ENCODE measurements around the gene TBC1D32.
"Not testable (repeated sequence)": the region's sequence is repeated elsewhere in the genome, so short reads cannot be mapped to it uniquely, and the experiment has no call there.

TBC1D32 gene

GRCh38 chr6:121213341-121213740, 120.9 kb downstream of the TBC1D32 start:
- no CpG with 5 or more reads among the region's 2 CpGs for WGBS (ENCODE audit: extremely low coverage, insufficient coverage, low lambda C conversion rate)
- H3K4me3 ChIP-seq (ENCODE audit: low read length); H3K4ac ChIP-seq (ENCODE audit: low read depth, low read length); H3K56ac ChIP-seq (ENCODE audit: low read length); H3K36me3 ChIP-seq (ENCODE audit: control insufficient read depth, insufficient read depth, low read length); H3K27ac ChIP-seq (ENCODE audit: low read depth, low read length); H3K23ac ChIP-seq (ENCODE audit: low read length); H4K5ac ChIP-seq (ENCODE audit: low read length); H4K8ac ChIP-seq (ENCODE audit: low read depth, low read length); H2BK120ac ChIP-seq (ENCODE audit: low read depth, low read length); H3K79me1 ChIP-seq (ENCODE audit: low read length); H3K27me3 ChIP-seq (ENCODE audit: insufficient read depth, low read length, poor library complexity); H3K9ac ChIP-seq (ENCODE audit: low read length); H2BK5ac ChIP-seq (ENCODE audit: low read length); DNase-seq; H3K79me2 ChIP-seq (ENCODE audit: control insufficient read depth, insufficient read depth, low read length); H2AK5ac ChIP-seq (ENCODE audit: low read length); H3K18ac ChIP-seq (ENCODE audit: low read length); H3K4me2 ChIP-seq (ENCODE audit: low read length); H2BK15ac ChIP-seq (replicated peaks; ENCODE audit: low read depth); H3K4me1 ChIP-seq (ENCODE audit: control insufficient read depth, low read depth, low read length): not testable (repeated sequence)

GRCh38 chr6:121210943-121211342, 123.3 kb downstream of the TBC1D32 start:
- Histone ChIP-seq H3K4me1 (ENCODE audit: control insufficient read depth, low read depth, low read length) (no peaks in the 10 kb centered on the region), H2BK120ac (ENCODE audit: low read depth, low read length) (no peak overlapping the region), H3K4me3 (ENCODE audit: low read length) (no peak overlapping the region), H3K79me1 (ENCODE audit: low read length) (no peaks in the 10 kb centered on the region), H2AK5ac (ENCODE audit: low read length) (no peak overlapping the region), H3K27me3 (ENCODE audit: insufficient read depth, low read length, poor library complexity) (no peaks in the 10 kb centered on the region), H3K23ac (ENCODE audit: low read length) (no peak overlapping the region), H3K27ac (ENCODE audit: low read depth, low read length) (no peak overlapping the region), H3K36me3 (ENCODE audit: control insufficient read depth, insufficient read depth, low read length) (no peaks in the 10 kb centered on the region), H3K9ac (ENCODE audit: low read length) (no peak overlapping the region), H4K8ac (ENCODE audit: low read depth, low read length) (no peak overlapping the region), H2BK15ac (replicated peaks; ENCODE audit: low read depth) (no peak overlapping the region), H2BK5ac (ENCODE audit: low read length) (no peak overlapping the region), H3K4me2 (ENCODE audit: low read length) (no peak overlapping the region), H3K4ac (ENCODE audit: low read depth, low read length) (no peak overlapping the region), H4K5ac (ENCODE audit: low read length) (no peak overlapping the region), H3K18ac (ENCODE audit: low read length) (no peak overlapping the region), H3K56ac (ENCODE audit: low read length) (no peak overlapping the region), H3K79me2 (ENCODE audit: control insufficient read depth, insufficient read depth, low read length) (no peaks in the 10 kb centered on the region)
- DNase-seq, result no peak
- WGBS (ENCODE audit: extremely low coverage, insufficient coverage, low lambda C conversion rate), result no CpG with 5 or more reads among the region's 5 CpGs

GRCh38 chr6:121205569-121205968, 128.7 kb downstream of the TBC1D32 start:
- Histone ChIP-seq H2BK15ac (replicated peaks; ENCODE audit: low read depth) (no peak overlapping the region), H3K23ac (ENCODE audit: low read length) (no peak overlapping the region), H4K5ac (ENCODE audit: low read length) (no peak overlapping the region), H2AK5ac (ENCODE audit: low read length) (no peak overlapping the region), H3K4ac (ENCODE audit: low read depth, low read length) (no peak overlapping the region), H3K9ac (ENCODE audit: low read length) (no peak overlapping the region), H3K18ac (ENCODE audit: low read length) (no peak overlapping the region), H4K8ac (ENCODE audit: low read depth, low read length) (no peak overlapping the region), H3K4me2 (ENCODE audit: low read length) (no peak overlapping the region), H2BK5ac (ENCODE audit: low read length) (no peak overlapping the region), H3K4me1 (ENCODE audit: control insufficient read depth, low read depth, low read length) (no peaks in the 10 kb centered on the region), H3K36me3 (ENCODE audit: control insufficient read depth, insufficient read depth, low read length) (no peaks in the 10 kb centered on the region), H3K79me2 (ENCODE audit: control insufficient read depth, insufficient read depth, low read length) (no peaks in the 10 kb centered on the region), H3K4me3 (ENCODE audit: low read length) (no peak overlapping the region), H3K27ac (ENCODE audit: low read depth, low read length) (no peak overlapping the region), H2BK120ac (ENCODE audit: low read depth, low read length) (no peak overlapping the region), H3K79me1 (ENCODE audit: low read length) (no peaks in the 10 kb centered on the region), H3K56ac (ENCODE audit: low read length) (no peak overlapping the region), H3K27me3 (ENCODE audit: insufficient read depth, low read length, poor library complexity) (no peaks in the 10 kb centered on the region)
- DNase-seq, result no peak
- no CpG with 5 or more reads among the region's 3 CpGs for WGBS (ENCODE audit: extremely low coverage, insufficient coverage, low lambda C conversion rate)

GRCh38 chr6:121201105-121201504, 133.2 kb downstream of the TBC1D32 start:
- H3K79me2 ChIP-seq (ENCODE audit: control insufficient read depth, insufficient read depth, low read length), result no peaks in the 10 kb centered on the region
- H3K4me3 ChIP-seq (ENCODE audit: low read length), result no peak overlapping the region
- no peak overlapping the region for H3K23ac ChIP-seq (ENCODE audit: low read length)
- no peak overlapping the region for H3K27ac ChIP-seq (ENCODE audit: low read depth, low read length)
- H2BK15ac ChIP-seq (replicated peaks; ENCODE audit: low read depth), result no peak overlapping the region
- no peak overlapping the region for H3K9ac ChIP-seq (ENCODE audit: low read length)
- no peak overlapping the region for H2AK5ac ChIP-seq (ENCODE audit: low read length)
- H3K18ac ChIP-seq (ENCODE audit: low read length), result no peak overlapping the region
- no peak overlapping the region for H3K4ac ChIP-seq (ENCODE audit: low read depth, low read length)
- no peak overlapping the region for H2BK5ac ChIP-seq (ENCODE audit: low read length)
- no peak overlapping the region for H3K56ac ChIP-seq (ENCODE audit: low read length)
- H3K27me3 ChIP-seq (ENCODE audit: insufficient read depth, low read length, poor library complexity), result no peaks in the 10 kb centered on the region
- no peak overlapping the region for H3K4me2 ChIP-seq (ENCODE audit: low read length)
- no CpG with 5 or more reads among the region's 2 CpGs for whole genome bisulfite sequencing (ENCODE audit: extremely low coverage, insufficient coverage, low lambda C conversion rate)
- H4K8ac ChIP-seq (ENCODE audit: low read depth, low read length), result no peak overlapping the region
- no peak overlapping the region for H4K5ac ChIP-seq (ENCODE audit: low read length)
- H3K79me1 ChIP-seq (ENCODE audit: low read length), result no peaks in the 10 kb centered on the region
- no peak overlapping the region for H2BK120ac ChIP-seq (ENCODE audit: low read depth, low read length)
- H3K36me3 ChIP-seq (ENCODE audit: control insufficient read depth, insufficient read depth, low read length), result no peaks in the 10 kb centered on the region
- H3K4me1 ChIP-seq (ENCODE audit: control insufficient read depth, low read depth, low read length), result no peaks in the 10 kb centered on the region
- peak; percentile 22 for DNase-seq

- H2BK120ac ChIP-seq (ENCODE audit: low read depth, low read length); H4K5ac ChIP-seq (ENCODE audit: low read length); DNase-seq; H3K18ac ChIP-seq (ENCODE audit: low read length); H3K4me1 ChIP-seq (ENCODE audit: control insufficient read depth, low read depth, low read length); H3K79me1 ChIP-seq (ENCODE audit: low read length); H3K23ac ChIP-seq (ENCODE audit: low read length); H3K4ac ChIP-seq (ENCODE audit: low read depth, low read length); H3K9ac ChIP-seq (ENCODE audit: low read length); H3K27me3 ChIP-seq (ENCODE audit: insufficient read depth, low read length, poor library complexity); H3K27ac ChIP-seq (ENCODE audit: low read depth, low read length); H3K56ac ChIP-seq (ENCODE audit: low read length); H3K79me2 ChIP-seq (ENCODE audit: control insufficient read depth, insufficient read depth, low read length); H2BK15ac ChIP-seq (replicated peaks; ENCODE audit: low read depth); H4K8ac ChIP-seq (ENCODE audit: low read depth, low read length); H3K36me3 ChIP-seq (ENCODE audit: control insufficient read depth, insufficient read depth, low read length); H3K4me3 ChIP-seq (ENCODE audit: low read length); H2BK5ac ChIP-seq (ENCODE audit: low read length); H2AK5ac ChIP-seq (ENCODE audit: low read length); H3K4me2 ChIP-seq (ENCODE audit: low read length): not testable (repeated sequence)
- no CpG with 5 or more reads among the region's 4 CpGs for WGBS (ENCODE audit: extremely low coverage, insufficient coverage, low lambda C conversion rate)
Observed at GRCh38 chr6:121196042-121196441, 138.2 kb downstream of the TBC1D32 start.

GRCh38 chr6:121190122-121190521, 144.2 kb downstream of the TBC1D32 start:
- Histone ChIP-seq H3K79me1 (ENCODE audit: low read length) (no peaks in the 10 kb centered on the region), H4K8ac (ENCODE audit: low read depth, low read length) (no peak overlapping the region)
- no CpG with 5 or more reads among the region's 6 CpGs for WGBS (ENCODE audit: extremely low coverage, insufficient coverage, low lambda C conversion rate)

More at GRCh38 chr6:121190122-121190521, 144.2 kb downstream of the TBC1D32 start:
- H2BK15ac ChIP-seq (replicated peaks; ENCODE audit: low read depth), result no peak overlapping the region
- no peaks in the 10 kb centered on the region for H3K27me3 ChIP-seq (ENCODE audit: insufficient read depth, low read length, poor library complexity)
- H3K4me1 ChIP-seq (ENCODE audit: control insufficient read depth, low read depth, low read length), result no peaks in the 10 kb centered on the region
- H3K27ac ChIP-seq (ENCODE audit: low read depth, low read length), result no peak overlapping the region
- no peak overlapping the region for H2BK120ac ChIP-seq (ENCODE audit: low read depth, low read length)
- no peaks in the 10 kb centered on the region for H3K79me2 ChIP-seq (ENCODE audit: control insufficient read depth, insufficient read depth, low read length)
- no peak overlapping the region for H3K56ac ChIP-seq (ENCODE audit: low read length)
- no peak overlapping the region for H2AK5ac ChIP-seq (ENCODE audit: low read length)
- no peaks in the 10 kb centered on the region for H3K36me3 ChIP-seq (ENCODE audit: control insufficient read depth, insufficient read depth, low read length)
- H3K4ac ChIP-seq (ENCODE audit: low read depth, low read length), result no peak overlapping the region
- no peak overlapping the region for H4K5ac ChIP-seq (ENCODE audit: low read length)
- no peak overlapping the region for H3K4me3 ChIP-seq (ENCODE audit: low read length)
- H3K23ac ChIP-seq (ENCODE audit: low read length), result no peak overlapping the region
- no peak overlapping the region for H3K9ac ChIP-seq (ENCODE audit: low read length)
- H2BK5ac ChIP-seq (ENCODE audit: low read length), result no peak overlapping the region
- no peak overlapping the region for H3K4me2 ChIP-seq (ENCODE audit: low read length)
- no peak for DNase-seq
- no peak overlapping the region for H3K18ac ChIP-seq (ENCODE audit: low read length)

Measured in mesendoderm (in vitro differentiated cells).